HuH-7 (cell line): ENCODE results near the gene GCNT2.
"Not testable (repeated sequence)": the region's sequence is repeated elsewhere in the genome, so short reads cannot be mapped to it uniquely, and the experiment has no call there.

Source experiments
- DNase-seq: peaks from one replicate; pipeline ENCODE4 v3.0.0; 2011; ENCODE audit warnings: low spot score

The GCNT2 gene

DNA sequence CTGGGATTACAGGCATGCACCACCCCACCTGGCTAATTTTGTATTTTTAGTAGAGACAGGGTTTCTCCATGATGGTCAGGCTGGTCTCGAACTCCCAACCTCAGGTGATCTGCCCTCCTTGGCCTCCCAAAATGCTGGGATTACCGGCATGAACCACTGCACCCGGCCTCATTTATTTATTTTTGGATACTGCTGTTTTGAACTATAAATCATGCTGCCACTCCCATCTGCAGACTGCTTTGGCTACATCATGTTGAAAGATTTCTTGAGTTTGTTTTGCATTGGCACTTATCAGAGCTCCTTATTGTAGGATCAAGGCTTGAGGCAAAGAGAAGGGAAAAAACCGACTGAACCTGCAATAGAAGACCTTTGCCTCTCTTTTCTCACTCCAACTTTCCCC lies 60.3 kb downstream of the GCNT2 start:
- not testable (repeated sequence) for DNase-seq

DNA sequence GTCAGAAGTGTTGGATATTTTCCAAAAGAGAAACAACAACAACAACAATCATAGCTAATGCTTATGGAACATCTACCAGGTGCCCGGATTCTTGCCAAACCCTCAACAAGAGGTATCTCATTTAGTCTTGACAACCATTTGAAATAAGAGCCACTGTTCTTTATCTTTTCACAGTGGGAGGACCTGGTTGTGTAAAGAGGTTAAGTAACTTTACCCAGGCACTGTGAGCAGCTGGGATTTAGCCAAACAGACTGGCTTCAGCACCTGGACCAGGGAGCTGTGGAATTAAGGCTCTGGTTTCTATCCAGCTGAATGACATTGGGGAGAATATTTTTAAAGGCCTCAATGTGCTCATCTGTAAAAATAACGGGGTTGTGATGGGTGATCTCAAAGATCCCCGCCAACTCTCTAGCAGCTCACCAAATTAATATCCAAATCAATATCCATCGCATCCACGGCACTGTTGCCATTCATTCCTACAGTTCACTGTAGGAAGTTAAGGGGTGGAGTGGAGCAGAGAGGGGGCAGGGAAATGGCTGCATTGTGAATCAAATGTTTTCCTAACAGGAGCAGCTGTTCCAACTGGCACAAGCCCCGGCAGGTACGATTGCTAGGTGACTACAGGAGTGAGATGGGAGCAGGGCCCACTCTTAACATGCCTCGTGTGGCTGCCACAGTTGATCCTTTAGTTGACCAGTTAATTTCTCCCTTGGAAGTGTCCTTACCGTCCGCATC lies 61.8 kb downstream of the GCNT2 start:
- peak; percentile 33 for DNase-seq

DNA sequence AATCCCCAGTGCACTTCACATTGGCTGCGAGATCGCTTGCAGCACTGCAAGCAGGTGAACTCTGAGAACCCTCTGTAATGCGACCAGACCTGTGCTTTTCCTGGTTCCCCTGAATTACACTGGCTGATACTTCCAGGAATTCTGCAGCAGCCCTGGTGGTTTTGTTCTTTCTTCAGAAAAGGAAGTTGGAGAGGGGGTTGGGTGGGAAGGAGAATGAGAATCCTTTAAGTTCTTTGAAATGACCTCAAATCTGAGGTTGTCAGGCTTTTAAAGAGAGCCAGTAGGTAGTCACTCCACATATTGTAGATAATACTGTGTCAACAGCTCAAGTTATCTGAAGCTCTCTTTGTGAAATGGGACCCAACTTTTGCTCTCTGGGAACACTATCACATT lies 62.4 kb downstream of the GCNT2 start:
- DNase-seq, result peak; percentile 9

GRCh38 chr6:10584607-10585006 lies 63.5 kb downstream of the GCNT2 start:
- DNase-seq, result no peak

- no peak for DNase-seq
Observed at GRCh38 chr6:10585209-10585845, 64.2 kb downstream of the GCNT2 start.

- no peak for DNase-seq
Observed at GRCh38 chr6:10586302-10586701, 65.2 kb downstream of the GCNT2 start.

DNA sequence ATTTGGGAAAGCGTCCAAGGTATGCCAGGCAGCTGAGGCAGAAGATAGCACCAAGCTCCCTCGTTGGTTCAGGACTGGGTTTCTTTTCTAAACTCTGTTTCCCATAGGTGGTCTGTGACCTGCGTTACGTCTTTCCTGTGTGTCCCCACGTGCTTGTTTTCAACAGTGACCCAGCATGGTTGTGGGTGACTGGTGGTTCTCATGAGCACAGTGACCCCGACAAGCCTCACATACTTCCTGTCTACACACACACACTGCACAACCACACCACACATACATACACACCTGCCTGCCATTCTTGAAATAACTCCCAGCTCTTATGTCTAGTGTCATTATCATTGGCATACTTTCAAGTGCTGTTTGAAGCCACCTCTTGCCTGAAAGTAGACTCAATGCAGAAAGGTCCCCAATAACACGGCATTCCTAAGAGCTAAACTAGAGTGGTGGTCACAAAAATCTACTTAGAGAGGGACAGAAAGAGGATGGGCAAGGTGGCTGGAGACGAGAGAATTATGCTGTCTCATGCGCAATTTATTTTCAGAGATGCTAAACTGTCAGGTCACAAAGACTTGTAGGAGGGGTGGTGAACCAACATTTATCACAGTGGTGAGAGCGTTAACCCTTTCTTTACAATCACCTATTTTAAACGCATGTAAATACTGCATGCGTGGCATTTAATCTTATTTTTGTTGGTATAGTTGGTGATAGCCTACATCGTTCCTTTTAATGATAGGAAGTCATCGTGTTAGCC lies 66.7 kb downstream of the GCNT2 start:
- DNase-seq, result no peak

DNA sequence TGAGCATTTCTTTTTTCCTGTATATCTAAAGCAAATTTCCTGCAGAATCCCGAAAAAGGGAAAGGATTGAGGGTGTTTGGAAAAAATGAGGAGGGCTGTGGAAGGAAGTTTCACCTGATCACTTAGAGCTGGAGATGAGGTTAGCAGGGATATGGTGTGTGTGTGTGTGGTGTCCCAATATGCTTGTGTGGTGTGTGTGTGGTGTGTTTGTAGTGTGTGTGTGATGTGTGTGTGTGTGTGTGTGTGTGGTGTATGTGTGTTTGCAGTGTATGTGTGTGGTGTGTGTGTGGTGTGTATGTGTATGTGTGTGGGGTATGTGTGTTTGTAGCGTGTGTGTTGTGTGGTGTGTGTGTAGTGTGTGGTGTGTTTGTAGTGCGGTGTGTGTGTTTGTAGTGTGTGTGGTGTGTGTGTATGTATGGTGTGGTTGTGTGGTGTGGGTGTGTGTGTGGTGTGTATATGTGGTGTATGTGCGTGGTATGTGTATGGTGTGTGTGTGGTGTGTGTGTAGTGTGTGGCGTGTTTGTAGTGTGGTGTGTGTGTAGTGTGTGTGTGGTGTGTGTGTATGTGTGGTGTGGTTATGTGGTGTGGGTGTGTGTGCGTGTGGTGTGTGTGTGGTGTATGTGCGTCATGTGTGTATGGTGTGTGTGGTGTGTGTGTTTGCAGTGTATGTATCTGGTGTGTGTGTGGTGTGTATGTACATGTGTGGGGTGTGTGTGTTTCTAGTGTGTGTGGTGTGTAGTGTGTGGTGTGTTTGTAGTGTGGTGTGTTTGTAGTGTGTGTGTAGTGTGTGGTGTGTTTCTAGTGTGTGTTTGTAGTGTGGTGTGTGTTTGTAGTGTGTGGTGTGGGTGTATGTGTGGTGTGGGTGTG lies 67.6 kb downstream of the GCNT2 start:
- DNase-seq, result no peak

GRCh38 chr6:10589429-10589727 lies 68.2 kb downstream of the GCNT2 start:
- no peak for DNase-seq

DNA sequence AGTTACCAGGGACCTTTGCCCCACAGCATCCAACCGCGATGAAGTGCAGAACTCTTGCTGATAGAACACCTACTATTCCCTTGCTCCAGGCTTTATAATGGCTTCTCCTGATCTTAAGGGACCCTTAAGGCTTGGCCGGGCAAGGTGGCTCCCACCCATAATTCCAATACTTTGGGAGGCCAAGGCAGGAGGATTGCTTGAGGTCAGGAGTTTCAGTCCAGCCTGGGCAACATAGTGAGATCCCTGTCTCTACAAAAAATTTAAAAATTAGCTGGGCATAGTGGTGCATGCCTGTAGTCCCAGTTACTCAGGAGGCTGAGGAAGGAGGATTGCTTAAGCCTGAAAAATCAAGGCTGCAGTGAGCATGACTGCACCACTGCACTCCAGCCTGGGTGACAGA lies 68.8 kb downstream of the GCNT2 start:
- DNase-seq, result no peak

DNA sequence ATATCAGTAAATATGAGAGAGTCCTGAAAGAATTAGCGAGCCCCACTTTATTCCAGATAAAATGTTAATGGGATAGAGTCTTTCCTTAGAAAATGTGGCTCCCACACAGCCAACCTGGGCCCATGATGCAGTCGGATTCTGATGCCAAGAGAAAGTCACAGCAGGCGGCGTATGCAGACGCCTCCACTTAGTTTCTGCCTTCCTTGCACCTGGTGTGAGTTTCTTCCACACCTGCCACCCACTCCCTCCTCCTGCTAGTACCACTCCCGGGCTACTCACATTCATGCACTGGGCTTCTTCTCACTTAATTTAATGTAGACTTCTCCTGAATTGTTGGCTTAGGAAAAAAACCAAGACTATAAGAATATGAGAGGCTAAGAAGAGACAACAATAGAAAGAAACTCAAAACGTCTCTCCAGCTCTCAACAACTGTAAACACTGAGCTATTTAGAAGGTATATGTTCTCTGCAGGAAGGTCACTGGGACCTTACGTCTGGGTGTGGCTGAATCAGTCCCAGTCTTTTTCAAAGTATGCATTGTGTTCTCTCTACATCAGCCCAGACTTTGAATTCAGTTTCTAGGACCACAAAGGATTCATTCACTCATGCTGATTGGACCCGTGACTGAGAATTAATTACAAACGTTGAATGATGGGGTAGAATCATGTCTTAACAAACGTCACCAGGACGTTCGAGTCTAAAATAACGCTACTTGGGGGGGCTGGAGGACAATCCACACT lies 70.4 kb downstream of the GCNT2 start:
- DNase-seq, result no peak

DNA sequence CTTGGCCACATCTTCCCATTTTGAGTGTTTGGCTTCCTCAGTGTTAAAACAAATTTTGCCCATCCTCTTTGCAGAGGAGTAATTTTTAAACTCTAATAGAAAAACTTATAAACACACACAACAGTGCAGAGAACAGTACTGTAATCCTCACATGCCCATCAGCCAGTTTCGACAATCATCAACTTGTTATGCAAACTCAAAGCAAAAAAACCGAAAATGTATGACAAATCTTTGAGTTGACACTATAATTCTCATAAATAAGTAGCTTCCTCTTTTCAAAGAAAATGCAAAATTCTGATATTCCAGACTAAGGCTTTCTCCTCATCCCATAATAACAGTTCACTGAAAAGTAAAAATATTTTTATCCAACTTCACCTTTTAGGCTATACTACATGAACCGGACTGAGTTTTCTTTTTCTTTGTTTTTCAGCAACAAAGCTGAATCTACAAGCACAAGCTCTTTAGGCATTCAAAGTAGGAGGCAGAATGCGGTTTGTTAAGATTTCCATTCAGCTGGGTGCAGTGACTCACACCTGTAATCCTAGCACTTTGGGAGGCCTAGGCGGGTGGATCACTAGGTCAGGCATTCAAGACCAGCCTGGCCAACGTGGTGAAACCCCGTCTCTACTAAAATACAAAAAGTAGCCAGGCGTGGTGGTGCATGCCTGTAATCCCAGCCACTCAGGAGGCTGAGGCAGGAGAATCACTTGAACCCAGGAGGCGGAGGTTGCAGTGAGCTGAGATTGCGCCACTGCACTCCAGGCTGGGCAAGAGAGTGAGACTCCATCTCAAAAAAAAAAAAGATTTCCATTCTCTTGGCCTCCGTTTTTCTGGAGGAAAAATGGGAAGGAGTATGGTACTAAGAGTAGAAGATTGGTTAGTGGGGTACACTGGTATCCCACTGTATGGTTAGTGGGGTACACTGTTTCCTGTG lies 74.8 kb downstream of the GCNT2 start:
- DNase-seq, result no peak

GRCh38 chr6:10597499-10598001 lies 76.4 kb downstream of the GCNT2 start:
- DNase-seq, result no peak

- DNase-seq, result no peak
Observed at GRCh38 chr6:10598084-10598960, 77.2 kb downstream of the GCNT2 start.

- no peak for DNase-seq
Observed at GRCh38 chr6:10599046-10599445, 77.9 kb downstream of the GCNT2 start.

DNA sequence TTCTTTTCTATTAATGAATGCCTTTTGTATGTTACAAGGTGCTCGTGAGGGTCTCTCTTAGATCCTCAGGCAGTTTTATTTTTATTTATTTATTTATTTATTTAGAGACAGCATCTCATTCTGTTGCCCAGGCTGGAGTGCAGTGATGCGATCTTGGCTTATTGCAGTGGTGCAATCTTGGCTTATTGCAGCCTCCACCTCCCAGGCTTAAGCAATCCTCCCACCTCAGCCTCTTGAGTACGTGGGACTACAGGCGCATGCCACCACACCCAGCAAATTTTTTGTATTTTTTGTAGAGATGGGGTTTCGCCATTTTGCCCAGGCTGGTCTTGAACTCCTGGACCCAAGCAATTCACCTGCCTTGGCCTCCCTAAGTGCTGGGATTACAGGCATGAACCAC lies 79.5 kb downstream of the GCNT2 start:
- not testable (repeated sequence) for DNase-seq

GRCh38 chr6:10603219-10603618 lies 82.1 kb downstream of the GCNT2 start:
- no peak for DNase-seq

DNA sequence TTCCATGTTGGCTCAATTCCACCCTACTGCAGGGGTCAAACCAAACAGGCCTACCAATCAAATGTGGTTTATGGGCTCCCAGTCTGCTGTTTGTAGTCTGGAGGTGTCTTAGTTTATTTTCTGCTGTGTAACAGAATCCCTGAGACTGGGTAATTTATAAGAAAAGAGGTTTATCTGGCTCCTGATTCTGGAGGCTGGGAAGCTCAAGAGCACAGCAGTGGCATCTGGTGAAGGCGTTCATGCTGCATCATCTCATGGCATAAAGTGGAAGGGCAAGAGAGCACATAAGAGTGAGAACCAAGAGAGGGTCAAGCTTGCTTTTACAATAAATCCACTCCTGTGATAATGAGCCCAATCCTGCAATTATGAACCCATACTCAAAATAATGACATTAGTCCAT lies 87.9 kb downstream of the GCNT2 start:
- DNase-seq, result no peak

DNA sequence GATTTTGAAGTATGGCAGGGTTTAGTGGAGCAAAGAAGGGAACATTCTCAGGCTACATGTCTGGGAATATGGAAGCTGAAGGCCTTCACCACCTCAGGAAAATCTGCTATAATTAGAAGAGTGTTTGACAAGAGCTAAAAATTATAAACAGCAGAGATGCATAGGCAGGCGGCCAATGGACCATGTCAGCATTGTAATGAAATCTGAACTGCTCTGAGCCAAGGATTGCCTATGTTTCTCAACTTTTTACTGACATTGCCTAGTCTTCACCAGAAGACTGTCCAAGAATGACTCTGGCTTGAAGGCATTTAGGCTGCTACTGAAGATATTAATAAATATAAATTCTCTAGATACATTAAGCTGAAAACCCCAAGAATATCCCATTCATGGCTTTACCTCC lies 89.1 kb downstream of the GCNT2 start:
- DNase-seq, result no peak
